Cardiac muscle cell (in vitro differentiated cells and primary cell): ENCODE results near the gene TCF7L1. TPM values are rescaled to one million over a fixed set of nuclear protein-coding genes. Genes with fewer than 3 reads are reported as not detected.
A peak's percentile ranks its signal among the peaks of the same experiment; 100 is the strongest.
"Not testable (repeated sequence)": the region's sequence is repeated elsewhere in the genome, so short reads cannot be mapped to it uniquely, and the experiment has no call there.

Source experiments
- DNase-seq, 2 donors: peaks; one replicate each; pipeline versions ENCODE4 v3.0.0 to v3.0.0-alpha.2; 2010 to 2017; ENCODE audit warnings: low read depth in 1 of 2, low spot score in 1 of 2
- H3K27ac ChIP-seq: fragments of 200-600 bp; sonication (generic); 2 replicates; pipeline ENCODE4 v1.5.1; 2016
- H3K27me3 ChIP-seq: fragments of 200-600 bp; sonication (generic); 2 replicates; pipeline ENCODE4 v1.6.0; 2016; ENCODE audit warnings: control low read depth
- H3K36me3 ChIP-seq: fragments of 200-600 bp; sonication (generic); 2 replicates; pipeline ENCODE4 v1.5.1; 2016; ENCODE audit warnings: control low read depth
- H3K4me1 ChIP-seq: fragments of 200-600 bp; sonication (generic); 2 replicates; pipeline ENCODE4 v1.8.1; 2017; ENCODE audit warnings: low read depth, mild to moderate bottlenecking, mixed run types
- H3K4me3 ChIP-seq: fragments of 200-600 bp; sonication (generic); 2 replicates; pipeline ENCODE4 v1.5.1; 2016; ENCODE audit warnings: mild to moderate bottlenecking
- H3K9me3 ChIP-seq: fragments of 200-600 bp; sonication (generic); 2 replicates; pipeline ENCODE4 v1.5.1; 2017; ENCODE audit warnings: low read depth, mild to moderate bottlenecking, control low read depth
- polyA plus RNA-seq: library from polyadenylated mRNA; unstranded; fragments of >200 nt; fragmentation: Nextera tagmentation; extraction: Ambion mirVana; gene quantifications from 2 replicates; pipeline ENCODE4 v1.2.1, GENCODE V29; 2016
- total RNA-seq: library from RNA; depleted of rRNA; stranded (reverse); fragments of >200 nt; gene quantifications from 2 replicates; pipeline ENCODE4 v1.2.3, GENCODE V29; 2016
- TF ChIP-seq, protein P1 (sequence below): IDR thresholded peaks from 2 replicates; pipeline ENCODE4 v1.5.1; 2012; ENCODE audit warnings: low read depth, mild to moderate bottlenecking, low read length

TCF7L1 gene
- total and polyA plus RNA-seq, 2 experiments from 2014 or later = 5.3 to 10.0 TPM

- H3K4me3 ChIP-seq = no peak overlapping the region
- no peak overlapping the region for H3K27ac ChIP-seq
- TF ChIP-seq, protein P1, sequence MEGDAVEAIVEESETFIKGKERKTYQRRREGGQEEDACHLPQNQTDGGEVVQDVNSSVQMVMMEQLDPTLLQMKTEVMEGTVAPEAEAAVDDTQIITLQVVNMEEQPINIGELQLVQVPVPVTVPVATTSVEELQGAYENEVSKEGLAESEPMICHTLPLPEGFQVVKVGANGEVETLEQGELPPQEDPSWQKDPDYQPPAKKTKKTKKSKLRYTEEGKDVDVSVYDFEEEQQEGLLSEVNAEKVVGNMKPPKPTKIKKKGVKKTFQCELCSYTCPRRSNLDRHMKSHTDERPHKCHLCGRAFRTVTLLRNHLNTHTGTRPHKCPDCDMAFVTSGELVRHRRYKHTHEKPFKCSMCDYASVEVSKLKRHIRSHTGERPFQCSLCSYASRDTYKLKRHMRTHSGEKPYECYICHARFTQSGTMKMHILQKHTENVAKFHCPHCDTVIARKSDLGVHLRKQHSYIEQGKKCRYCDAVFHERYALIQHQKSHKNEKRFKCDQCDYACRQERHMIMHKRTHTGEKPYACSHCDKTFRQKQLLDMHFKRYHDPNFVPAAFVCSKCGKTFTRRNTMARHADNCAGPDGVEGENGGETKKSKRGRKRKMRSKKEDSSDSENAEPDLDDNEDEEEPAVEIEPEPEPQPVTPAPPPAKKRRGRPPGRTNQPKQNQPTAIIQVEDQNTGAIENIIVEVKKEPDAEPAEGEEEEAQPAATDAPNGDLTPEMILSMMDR = no peak
- H3K4me1 ChIP-seq = peaks cover 20% of the 10 kb centered on the region
- H3K36me3 ChIP-seq = no peaks in the 10 kb centered on the region
- H3K9me3 ChIP-seq = no peaks in the 10 kb centered on the region
- no peak for DNase-seq
- H3K27me3 ChIP-seq = no peaks in the 10 kb centered on the region
These were observed 197.8 kb downstream of the TCF7L1 start for GRCh38 chr2:85330839-85331636.

GRCh38 chr2:85333877-85334276 lies 200.7 kb downstream of the TCF7L1 start:
- not testable (repeated sequence) for H3K27me3 ChIP-seq, DNase-seq, H3K4me1 ChIP-seq, H3K36me3 ChIP-seq, H3K27ac ChIP-seq, H3K4me3 ChIP-seq, H3K9me3 ChIP-seq

- Histone ChIP-seq H3K4me3 (no peak overlapping the region), H3K36me3 (no peaks in the 10 kb centered on the region), H3K27me3 (no peaks in the 10 kb centered on the region), H3K4me1 (no peaks in the 10 kb centered on the region), H3K9me3 (no peaks in the 10 kb centered on the region), H3K27ac (no peak overlapping the region)
- no peak for DNase-seq
- TF ChIP-seq, protein P1 = no peak
These were observed 201.7 kb downstream of the TCF7L1 start for GRCh38 chr2:85334928-85335327.

DNA sequence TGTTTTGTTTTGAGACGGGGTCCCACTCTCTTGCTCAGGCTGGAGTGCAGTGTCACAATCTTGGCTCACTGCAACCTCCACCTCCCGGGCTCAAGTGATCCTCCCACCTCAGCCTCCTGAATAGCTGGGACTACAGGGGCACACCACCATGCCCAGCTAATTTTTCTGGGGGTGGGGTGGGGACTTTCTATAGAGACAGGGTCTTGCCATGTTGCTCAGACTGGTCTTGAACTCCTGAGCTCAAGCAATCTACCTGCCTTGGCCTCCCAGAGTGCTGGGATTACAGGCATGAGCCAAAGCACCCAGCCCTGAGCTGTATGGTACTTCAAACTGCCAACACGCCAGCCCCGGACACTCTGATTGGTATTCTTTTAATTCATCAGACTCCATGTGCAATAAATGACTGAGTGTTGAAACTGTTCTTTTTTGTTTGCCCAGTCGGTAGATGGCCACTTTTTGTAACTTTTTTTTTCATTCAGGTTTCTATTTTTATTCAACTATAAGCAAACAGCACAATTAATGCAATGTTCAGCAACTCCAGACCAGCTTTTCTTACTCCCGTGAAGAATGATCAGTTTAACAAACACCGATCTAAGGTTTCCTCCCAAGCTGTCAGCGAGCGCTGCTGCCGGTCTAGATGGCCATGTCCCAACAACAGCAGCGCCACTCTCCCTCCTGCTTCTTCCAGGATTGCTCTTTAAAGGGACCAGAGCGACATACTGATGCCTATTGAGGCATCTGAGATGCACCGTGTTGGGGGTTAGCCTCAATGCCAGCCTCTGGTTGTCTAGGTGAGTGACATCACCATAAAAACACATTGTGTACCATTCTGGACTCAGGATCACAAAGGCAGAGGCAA lies 207.1 kb downstream of the TCF7L1 start:
- TF ChIP-seq, protein P1 = no peak
- Histone ChIP-seq H3K4me3 (no peak overlapping the region), H3K4me1 (no peaks in the 10 kb centered on the region), H3K27ac (no peak overlapping the region), H3K27me3 (no peaks in the 10 kb centered on the region), H3K36me3 (no peaks in the 10 kb centered on the region), H3K9me3 (no peaks in the 10 kb centered on the region)
- DNase-seq = peak in 1 of 2 donors; percentile 23

GRCh38 chr2:85341269-85342029 lies 208.3 kb downstream of the TCF7L1 start:
- no peak overlapping the region for H3K27ac ChIP-seq
- DNase-seq = no peak
- no peaks in the 10 kb centered on the region for H3K9me3 ChIP-seq
- no peaks in the 10 kb centered on the region for H3K36me3 ChIP-seq
- TF ChIP-seq, protein P1 = no peak
- no peaks in the 10 kb centered on the region for H3K4me1 ChIP-seq
- H3K4me3 ChIP-seq = no peak overlapping the region
- H3K27me3 ChIP-seq = no peaks in the 10 kb centered on the region
